HepG2 (cell line): Measurements from ENCODE around the gene ACBD5. TPM values are rescaled to one million over a fixed set of nuclear protein-coding genes. Genes with fewer than 3 reads are reported as not detected.

Experiments used
- ATF6 ChIP-seq: sonication (generic); formaldehyde crosslinking; conservative IDR thresholded peaks from 2 replicates; pipeline ENCODE4 v1.4.0; 2020; ENCODE audit warnings: missing genetic modification reagents
- BRD4 ChIP-seq: sonication (generic); formaldehyde crosslinking; IDR thresholded peaks from 2 replicates; pipeline ENCODE4 v1.4.0; 2020; ENCODE audit warnings: missing genetic modification reagents
- GTF2F1 ChIP-seq: fragments of 150-350 bp; IDR thresholded peaks from 2 replicates; pipeline ENCODE4 v1.6.1; 2014; ENCODE audit warnings: low read length
- HNF4A ChIP-seq: sonication (generic); formaldehyde crosslinking; IDR thresholded peaks from 2 replicates; pipeline ENCODE4 v1.4.0; 2020; ENCODE audit warnings: missing genetic modification reagents
- KLF11 ChIP-seq: IDR thresholded peaks from 2 replicates; pipeline ENCODE4 v1.6.1; 2016; ENCODE audit warnings: missing compliant biosample characterization
- MXD1 ChIP-seq: sonication (generic); formaldehyde crosslinking; IDR thresholded peaks from 2 replicates; pipeline ENCODE4 v1.4.0; 2020; ENCODE audit warnings: mild to moderate bottlenecking, missing genetic modification reagents
- PLSCR1 ChIP-seq: sonication (generic); formaldehyde crosslinking; IDR thresholded peaks from 2 replicates; pipeline ENCODE4 v1.5.0; 2020; ENCODE audit warnings: missing genetic modification reagents, mild to moderate bottlenecking, borderline replicate concordance
- RBFOX2 ChIP-seq: fragments of 200-400 bp; formaldehyde crosslinking; IDR thresholded peaks from 2 replicates; pipeline ENCODE4 v1.6.1; 2017; ENCODE audit warnings: low read depth, mild to moderate bottlenecking, low read length
- SATB2 ChIP-seq: sonication (generic); formaldehyde crosslinking; IDR thresholded peaks from 2 replicates; pipeline ENCODE4 v1.5.0; 2020; ENCODE audit warnings: missing genetic modification reagents
- SP5 ChIP-seq: IDR thresholded peaks from 2 replicates; pipeline ENCODE4 v1.6.1; 2016; ENCODE audit warnings: low read depth, borderline replicate concordance
- STAT5B ChIP-seq: sonication (generic); formaldehyde crosslinking; IDR thresholded peaks from 2 replicates; pipeline ENCODE4 v1.4.0; 2020; ENCODE audit warnings: missing genetic modification reagents
- TFE3 ChIP-seq: IDR thresholded peaks from 2 replicates; pipeline ENCODE4 v1.6.1; 2016
- U2AF2 ChIP-seq: fragments of 200-400 bp; formaldehyde crosslinking; IDR thresholded peaks from 2 replicates; pipeline ENCODE4 v1.6.1; 2017; ENCODE audit warnings: low read depth, mild to moderate bottlenecking, low read length
- ZBTB3 ChIP-seq: sonication (generic); formaldehyde crosslinking; IDR thresholded peaks from 2 replicates; pipeline ENCODE4 v1.4.0; 2020; ENCODE audit warnings: low read depth, mild to moderate bottlenecking, moderate library complexity, missing genetic modification reagents, borderline replicate concordance
- ZNF577 ChIP-seq: sonication (generic); formaldehyde crosslinking; IDR thresholded peaks from 2 replicates; pipeline ENCODE4 v1.4.0; 2020; ENCODE audit warnings: mild to moderate bottlenecking, low read depth, missing genetic modification reagents, borderline replicate concordance
- ZNF724P ChIP-seq: sonication (generic); formaldehyde crosslinking; IDR thresholded peaks from 2 replicates; pipeline ENCODE4 v1.8.0; 2022; ENCODE audit warnings: missing genetic modification reagents, borderline replicate concordance
- ZNF816 ChIP-seq: sonication (generic); formaldehyde crosslinking; IDR thresholded peaks from 2 replicates; pipeline ENCODE4 v1.8.0; 2022; ENCODE audit warnings: missing genetic modification reagents, mild to moderate bottlenecking, borderline replicate concordance
- ZNF83 ChIP-seq: sonication (generic); formaldehyde crosslinking; IDR thresholded peaks from 2 replicates; pipeline ENCODE4 v1.4.0; 2020; ENCODE audit warnings: missing genetic modification reagents, mild to moderate bottlenecking, borderline replicate concordance
- polyA plus RNA-seq, 8 experiments: library from polyadenylated mRNA; depleted of rRNA in 3 of 8; stranded (reverse) in 7 of 8; unstranded in 1 of 8; fragments of >200 nt; fragmentation: Illumina TruSeq in 4 of 8; extraction: Trizol in 4 of 8; gene quantifications; 2 replicates each; pipeline versions ENCODE4 v1.2.1 to v1.2.3, GENCODE V29; 2011 to 2016; ENCODE audit warnings: low read depth in 4 of 8, missing spikeins in 1 of 8, mixed read lengths in 1 of 8; ENCODE audit not compliant: insufficient read depth in 1 of 8
- total RNA-seq, 5 experiments: library from RNA; depleted of rRNA; stranded (reverse); fragments of >200 nt; fragmentation: Illumina TruSeq; extraction: Trizol; gene quantifications; 2 replicates each; pipeline ENCODE4 v1.2.3, GENCODE V29; 2016; ENCODE audit warnings: low read depth in 1 of 5
- TF ChIP-seq, protein P1 (sequence below): sonication (generic); formaldehyde crosslinking; IDR thresholded peaks from 2 replicates; pipeline ENCODE4 v1.5.1; 2020; ENCODE audit warnings: mild to moderate bottlenecking, missing genetic modification reagents, borderline replicate concordance
- TF ChIP-seq, protein P2 (sequence below): sonication (generic); formaldehyde crosslinking; IDR thresholded peaks from 2 replicates; pipeline ENCODE4 v1.4.0; 2020; ENCODE audit warnings: mild to moderate bottlenecking, missing genetic modification reagents

The ACBD5 gene
- total and polyA plus RNA-seq, 2 of the 13 experiments (the other 11 are each of a cell fraction or from before 2014, with no cell fraction given), result 10.3 to 14.8 TPM

- TF ChIP-seq ATF6 (CRISPR knock-in tag), result no peak
- TF ChIP-seq U2AF2, result no peak
- TF ChIP-seq BRD4 (CRISPR knock-in tag), result peak; percentile 73; the same call in 1 of the 2 replicates
- TF ChIP-seq MXD1, result peak; percentile 73
- TF ChIP-seq ZNF577, result no peak
- TF ChIP-seq RBFOX2, result peak; percentile 85
- no peak for TF ChIP-seq STAT5B (CRISPR knock-in tag)
- peak; percentile 69; the same call in 1 of the 2 replicates for TF ChIP-seq ZNF724P (CRISPR knock-in tag)
- TF ChIP-seq SATB2 (CRISPR knock-in tag), result peak; percentile 67; the same call in 1 of the 2 replicates
- TF ChIP-seq ZBTB3 (CRISPR knock-in tag), result no peak
- TF ChIP-seq ZNF816 (CRISPR knock-in tag), result no peak
- TF ChIP-seq GTF2F1, result no peak
- TF ChIP-seq SP5, result peak; percentile 75
- TF ChIP-seq TFE3 (CRISPR knock-in tag), result 0 out of 2 replicates have a peak, but pooled peaks have one; percentile 18
- TF ChIP-seq HNF4A (CRISPR knock-in tag), result peak; percentile 21; the same call in 1 of the 2 replicates
- TF ChIP-seq, protein P1, sequence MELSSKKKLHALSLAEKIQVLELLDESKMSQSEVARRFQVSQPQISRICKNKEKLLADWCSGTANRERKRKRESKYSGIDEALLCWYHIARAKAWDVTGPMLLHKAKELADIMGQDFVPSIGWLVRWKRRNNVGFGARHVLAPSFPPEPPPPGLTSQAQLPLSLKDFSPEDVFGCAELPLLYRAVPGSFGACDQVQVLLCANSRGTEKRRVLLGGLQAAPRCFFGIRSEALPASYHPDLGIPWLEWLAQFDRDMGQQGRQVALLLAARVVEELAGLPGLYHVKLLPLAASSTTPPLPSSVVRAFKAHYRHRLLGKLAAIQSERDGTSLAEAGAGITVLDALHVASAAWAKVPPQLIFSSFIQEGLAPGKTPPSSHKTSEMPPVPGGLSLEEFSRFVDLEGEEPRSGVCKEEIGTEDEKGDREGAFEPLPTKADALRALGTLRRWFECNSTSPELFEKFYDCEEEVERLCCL (CRISPR knock-in tag), result no peak
- TF ChIP-seq, protein P2, sequence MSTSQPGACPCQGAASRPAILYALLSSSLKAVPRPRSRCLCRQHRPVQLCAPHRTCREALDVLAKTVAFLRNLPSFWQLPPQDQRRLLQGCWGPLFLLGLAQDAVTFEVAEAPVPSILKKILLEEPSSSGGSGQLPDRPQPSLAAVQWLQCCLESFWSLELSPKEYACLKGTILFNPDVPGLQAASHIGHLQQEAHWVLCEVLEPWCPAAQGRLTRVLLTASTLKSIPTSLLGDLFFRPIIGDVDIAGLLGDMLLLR (CRISPR knock-in tag), result 0 out of 2 replicates have a peak, but pooled peaks have one; percentile 40
- TF ChIP-seq KLF11 (CRISPR knock-in tag), result no peak; the same call in 1 of the 2 replicates
- no peak for TF ChIP-seq PLSCR1
- no peak for TF ChIP-seq ZNF83 (CRISPR knock-in tag)
Observed at GRCh38 chr10:27240212-27241009, at the start of gene ACBD5 (continued).
